Hematopoietic multipotent progenitor cell treated with erythropoietin and hydrocortisone succinate and interleukin-3 and kit ligand, for 17 days (in vitro differentiated cells): ENCODE measurements around the gene NMNAT1.
A peak's percentile ranks its signal among the peaks of the same experiment; 100 is the strongest.
"Not testable (repeated sequence)": the region's sequence is repeated elsewhere in the genome, so short reads cannot be mapped to it uniquely, and the experiment has no call there.

ENCODE experiments used
- DNase-seq: peaks from one replicate; pipeline ENCODE4 v3.0.0-alpha.2; 2015; ENCODE audit warnings: low spot score

NMNAT1 gene

GRCh38 chr1:10020086-10020485, 76.8 kb downstream of the NMNAT1 start:
- no peak for DNase-seq

DNA sequence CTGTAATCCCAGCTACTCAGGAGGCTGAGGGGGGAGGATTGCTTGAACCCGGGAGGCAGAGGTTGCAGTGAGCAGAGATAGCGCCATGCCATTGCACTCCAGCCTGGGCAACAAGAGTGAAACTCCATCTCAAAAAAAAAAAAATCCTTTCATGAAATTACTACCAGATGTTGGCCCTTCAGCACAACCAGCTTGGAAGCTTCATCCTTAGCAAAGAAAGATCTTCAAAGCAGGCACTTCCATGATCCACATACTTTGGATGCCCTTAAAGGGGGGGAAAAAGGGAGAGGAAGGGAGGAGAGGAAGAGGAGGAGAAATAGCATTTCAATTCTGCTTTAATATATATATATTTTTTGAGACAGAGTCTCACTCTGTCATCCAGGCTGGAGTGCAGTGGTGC, 77.4 kb downstream of the NMNAT1 start:
- DNase-seq: not testable (repeated sequence)

- DNase-seq: not testable (repeated sequence)
Measured at GRCh38 chr1:10021992-10022391, 78.7 kb downstream of the NMNAT1 start.

DNA sequence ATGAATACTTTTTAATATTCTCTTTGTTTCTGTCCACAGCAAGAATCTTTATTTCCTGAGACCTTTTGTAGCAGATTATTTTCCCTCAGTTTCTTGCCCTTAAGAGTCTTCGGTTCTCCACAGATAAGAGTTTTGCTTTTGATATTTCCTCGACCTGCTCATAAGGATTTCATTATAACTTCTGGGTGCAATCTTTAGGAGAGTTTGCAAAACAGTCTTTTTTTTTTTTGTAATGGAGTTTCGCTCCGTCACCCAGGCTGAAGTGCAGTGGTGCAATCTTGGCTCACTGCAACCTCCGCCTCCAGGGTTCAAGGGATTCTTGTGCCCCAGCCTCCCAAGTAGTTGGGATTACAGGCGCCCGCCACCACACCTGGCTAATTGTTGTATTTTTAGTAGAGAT, 79.4 kb downstream of the NMNAT1 start:
- DNase-seq: no peak

DNA sequence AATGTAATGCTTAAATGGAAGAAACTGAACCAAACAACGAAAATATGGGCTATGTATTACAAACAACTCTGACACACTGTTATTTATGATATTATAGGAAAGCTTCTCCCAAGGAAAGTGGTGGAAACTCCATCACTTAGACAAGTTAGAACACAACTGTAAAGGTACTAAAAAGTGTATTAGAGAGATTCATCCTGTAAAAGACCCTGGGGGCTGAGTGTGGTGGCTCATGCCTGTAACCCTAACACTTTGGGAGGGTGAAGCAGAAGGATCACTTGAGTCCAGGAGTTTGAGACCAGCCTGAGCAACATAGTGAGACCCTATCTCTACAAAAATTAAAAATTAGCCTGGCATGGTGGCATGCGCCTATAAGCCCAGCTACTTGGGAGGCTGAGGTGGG, 82.1 kb downstream of the NMNAT1 start:
- no peak for DNase-seq

GRCh38 chr1:10027027-10027426, 83.8 kb downstream of the NMNAT1 start:
- DNase-seq: no peak

GRCh38 chr1:10028956-10029500, 85.8 kb downstream of the NMNAT1 start:
- not testable (repeated sequence) for DNase-seq

- no peak for DNase-seq
Measured at GRCh38 chr1:10031461-10031860, 88.2 kb downstream of the NMNAT1 start.

- peak; percentile 100 for DNase-seq
Measured at GRCh38 chr1:10032590-10033358, 89.5 kb downstream of the NMNAT1 start, which contains the start of gene UBE4B. Gene UBE4B, plus strand, starts transcription at chr1:10032958. Its CDS starts 713 bp downstream, at chr1:10033671.

DNA sequence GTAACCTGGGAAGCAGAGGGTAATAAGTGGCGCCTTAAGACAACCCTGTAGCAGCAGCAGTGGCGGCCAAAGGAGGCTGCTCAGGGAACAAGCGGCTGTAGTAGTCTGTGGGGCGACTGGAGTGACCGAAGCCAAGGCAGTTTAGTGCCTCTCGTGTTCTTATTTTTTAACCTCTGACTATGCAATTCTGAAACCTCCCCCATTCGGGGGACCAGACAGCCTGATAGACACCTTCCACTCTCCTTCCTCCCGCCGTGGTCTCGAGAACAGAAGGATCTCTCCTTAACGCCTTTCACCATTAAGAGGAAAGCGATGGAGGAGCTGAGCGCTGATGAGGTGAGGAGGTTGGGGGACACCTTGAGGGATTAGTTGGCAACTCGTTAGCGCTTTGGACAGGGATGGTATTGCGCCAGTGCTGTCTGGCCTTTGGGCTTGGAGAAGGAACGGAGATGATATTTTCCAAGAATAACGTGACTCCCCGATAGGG, 90.1 kb downstream of the NMNAT1 start:
- DNase-seq: peak; percentile 79
